Stimulated activated CD4-positive, alpha-beta T cell treated with anti-CD3 and anti-CD28 coated beads, Interleukin-12 subunit alpha, Interleukin-12 subunit beta, amount 100 ng/mL, for 48 hours (primary cell): Measurements from ENCODE around the gene TMCO4.

ENCODE experiments used
- DNase-seq, 3 donors: peaks; one replicate each; pipeline ENCODE4 v3.0.0-alpha.2; 2020; ENCODE audit warnings: low read depth in 2 of 3, low spot score in 1 of 3

TMCO4 gene

GRCh38 chr1:19723874-19724273, 75.8 kb downstream of the TMCO4 start:
- DNase-seq = no peak

GRCh38 chr1:19720973-19721372, 78.7 kb downstream of the TMCO4 start:
- DNase-seq = no peak

GRCh38 chr1:19720174-19720573, 79.5 kb downstream of the TMCO4 start:
- DNase-seq = no peak

- DNase-seq = no peak
Measured at GRCh38 chr1:19717467-19717866, 82.2 kb downstream of the TMCO4 start.

GRCh38 chr1:19715334-19716203, 84.1 kb downstream of the TMCO4 start:
- DNase-seq = peak; percentile 85 to 92 (median 88)

- no peak for DNase-seq
Measured at GRCh38 chr1:19712928-19713327, 86.8 kb downstream of the TMCO4 start.

GRCh38 chr1:19710825-19711611, 88.7 kb downstream of the TMCO4 start:
- DNase-seq = peak; percentile 16 to 37 (median 36)

GRCh38 chr1:19709260-19709793, 90.4 kb downstream of the TMCO4 start:
- no peak for DNase-seq

- no peak for DNase-seq
Measured at GRCh38 chr1:19708567-19709110, 91.1 kb downstream of the TMCO4 start.

- no peak for DNase-seq
Measured at GRCh38 chr1:19706136-19706535, 93.6 kb downstream of the TMCO4 start.

GRCh38 chr1:19705464-19705863, 94.3 kb downstream of the TMCO4 start:
- DNase-seq = no peak

GRCh38 chr1:19704247-19705113, 95.2 kb downstream of the TMCO4 start:
- peak; percentile 30 to 53 (median 47) for DNase-seq

- no peak for DNase-seq
Measured at GRCh38 chr1:19703280-19703679, 96.4 kb downstream of the TMCO4 start.

GRCh38 chr1:19700079-19700777, 99.5 kb downstream of the TMCO4 start:
- no peak for DNase-seq

- DNase-seq = no peak
Measured at GRCh38 chr1:19698181-19698580, 101.5 kb downstream of the TMCO4 start.

- DNase-seq = no peak
Measured at GRCh38 chr1:19696820-19697219, 102.9 kb downstream of the TMCO4 start.

GRCh38 chr1:19695772-19696171, 103.9 kb downstream of the TMCO4 start:
- DNase-seq = no peak

- DNase-seq = no peak
Measured at GRCh38 chr1:19694298-19694697, 105.4 kb downstream of the TMCO4 start.

- DNase-seq = no peak
Measured at GRCh38 chr1:19690342-19690741, 109.4 kb downstream of the TMCO4 start.

- DNase-seq = no peak
Measured at GRCh38 chr1:19689856-19690255, 109.9 kb downstream of the TMCO4 start.
